GM10266 (cell line): ENCODE measurements around the gene INO80C.
"Not testable (repeated sequence)": the region's sequence is repeated elsewhere in the genome, so short reads cannot be mapped to it uniquely, and the experiment has no call there.

Experiments
- DNase-seq: peaks from one replicate; pipeline ENCODE4 v3.0.0; 2012; ENCODE audit errors: extremely low spot score
- TF ChIP-seq, protein P1 (sequence below): IDR thresholded peaks from 2 replicates; pipeline ENCODE4 v1.5.1; 2012; ENCODE audit warnings: mild to moderate bottlenecking, low read depth; ENCODE audit not compliant: control insufficient read depth, insufficient read depth; ENCODE audit errors: missing control alignments

The INO80C gene

DNA sequence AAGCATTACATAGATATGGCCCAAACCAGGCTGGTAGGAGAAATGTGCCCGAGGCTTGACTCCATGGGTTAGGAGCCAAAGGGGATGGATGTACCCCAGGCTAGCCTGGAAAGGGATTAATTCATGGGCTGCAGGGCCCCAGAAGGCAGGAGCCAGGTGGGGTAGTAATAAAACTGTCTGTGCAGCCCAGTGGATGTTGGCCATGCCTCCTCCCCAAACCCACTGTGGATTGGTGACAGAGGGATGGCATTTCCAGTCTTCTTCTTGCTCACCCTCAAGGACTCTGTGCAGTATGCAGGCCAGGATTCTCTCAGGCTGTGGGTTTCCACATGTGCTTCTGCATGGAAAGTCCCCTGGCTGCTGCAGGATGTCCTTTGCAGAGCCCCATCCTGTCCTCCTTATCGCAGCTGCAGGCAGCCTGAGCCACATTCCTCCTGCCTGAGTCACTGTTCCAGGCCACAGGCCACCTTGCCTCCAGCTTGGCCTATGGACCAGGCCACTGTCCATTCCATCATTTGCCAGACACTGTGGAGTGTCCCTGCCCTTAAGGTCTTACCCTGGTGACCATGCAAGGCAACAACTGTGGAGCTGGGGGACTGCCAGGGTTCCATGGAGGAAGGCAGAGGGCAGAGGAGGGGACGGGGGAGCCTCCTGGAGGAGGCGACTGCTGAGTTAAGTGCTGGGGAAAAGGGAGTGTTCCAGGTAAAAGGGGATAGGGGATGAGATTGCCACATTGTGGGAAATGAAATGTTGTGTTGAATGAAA, 38.9 kb downstream of the INO80C start:
- TF ChIP-seq, protein P1, sequence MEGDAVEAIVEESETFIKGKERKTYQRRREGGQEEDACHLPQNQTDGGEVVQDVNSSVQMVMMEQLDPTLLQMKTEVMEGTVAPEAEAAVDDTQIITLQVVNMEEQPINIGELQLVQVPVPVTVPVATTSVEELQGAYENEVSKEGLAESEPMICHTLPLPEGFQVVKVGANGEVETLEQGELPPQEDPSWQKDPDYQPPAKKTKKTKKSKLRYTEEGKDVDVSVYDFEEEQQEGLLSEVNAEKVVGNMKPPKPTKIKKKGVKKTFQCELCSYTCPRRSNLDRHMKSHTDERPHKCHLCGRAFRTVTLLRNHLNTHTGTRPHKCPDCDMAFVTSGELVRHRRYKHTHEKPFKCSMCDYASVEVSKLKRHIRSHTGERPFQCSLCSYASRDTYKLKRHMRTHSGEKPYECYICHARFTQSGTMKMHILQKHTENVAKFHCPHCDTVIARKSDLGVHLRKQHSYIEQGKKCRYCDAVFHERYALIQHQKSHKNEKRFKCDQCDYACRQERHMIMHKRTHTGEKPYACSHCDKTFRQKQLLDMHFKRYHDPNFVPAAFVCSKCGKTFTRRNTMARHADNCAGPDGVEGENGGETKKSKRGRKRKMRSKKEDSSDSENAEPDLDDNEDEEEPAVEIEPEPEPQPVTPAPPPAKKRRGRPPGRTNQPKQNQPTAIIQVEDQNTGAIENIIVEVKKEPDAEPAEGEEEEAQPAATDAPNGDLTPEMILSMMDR: no peak
- peak; percentile 32 for DNase-seq

DNA sequence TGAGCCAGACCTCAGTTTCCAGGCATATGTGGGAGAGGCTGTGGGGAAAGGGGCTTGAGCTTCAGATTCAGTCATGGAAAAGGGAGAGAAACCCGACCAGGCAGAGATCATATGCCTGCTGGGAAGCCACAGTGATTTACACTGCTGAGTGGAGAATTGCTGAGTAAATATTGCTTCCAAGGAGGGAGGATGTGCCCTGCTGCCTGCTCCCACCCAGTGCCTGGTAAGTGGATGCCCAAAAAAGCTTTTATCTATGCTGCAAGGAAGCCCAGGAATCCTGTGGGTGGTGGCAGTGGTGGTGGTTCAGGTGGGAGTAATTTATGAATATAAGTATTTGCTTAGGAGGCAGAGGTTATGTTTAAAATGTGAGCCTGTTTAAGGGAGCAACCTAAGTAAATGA, 39.5 kb downstream of the INO80C start:
- TF ChIP-seq, protein P1: no peak
- DNase-seq: no peak

DNA sequence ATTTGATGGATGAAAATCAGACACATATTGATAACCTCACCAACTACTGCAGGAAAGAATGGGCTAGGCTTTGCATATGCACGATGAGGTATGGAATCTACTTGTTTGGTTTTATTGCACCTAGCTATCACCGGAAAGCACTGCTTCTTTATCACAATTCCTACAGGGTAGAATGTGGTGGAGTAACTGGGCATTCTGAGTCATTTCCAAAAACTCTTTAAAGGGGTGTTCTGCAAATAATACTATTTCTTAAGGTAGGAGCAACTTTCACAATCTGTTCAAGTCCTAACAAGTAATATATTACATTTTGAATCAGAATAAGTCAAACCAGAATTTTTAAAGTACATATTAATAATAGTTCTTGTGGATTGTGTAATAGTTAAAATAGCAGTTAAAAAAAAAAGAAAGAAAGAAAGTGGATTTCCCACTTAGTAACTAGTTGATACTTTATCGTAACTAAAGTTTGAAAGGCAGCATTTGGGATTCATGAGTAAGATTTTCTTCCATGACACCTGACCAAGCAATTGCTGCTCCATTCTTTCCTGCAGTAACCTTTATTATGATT, 40.5 kb downstream of the INO80C start:
- TF ChIP-seq, protein P1: no peak

DNA sequence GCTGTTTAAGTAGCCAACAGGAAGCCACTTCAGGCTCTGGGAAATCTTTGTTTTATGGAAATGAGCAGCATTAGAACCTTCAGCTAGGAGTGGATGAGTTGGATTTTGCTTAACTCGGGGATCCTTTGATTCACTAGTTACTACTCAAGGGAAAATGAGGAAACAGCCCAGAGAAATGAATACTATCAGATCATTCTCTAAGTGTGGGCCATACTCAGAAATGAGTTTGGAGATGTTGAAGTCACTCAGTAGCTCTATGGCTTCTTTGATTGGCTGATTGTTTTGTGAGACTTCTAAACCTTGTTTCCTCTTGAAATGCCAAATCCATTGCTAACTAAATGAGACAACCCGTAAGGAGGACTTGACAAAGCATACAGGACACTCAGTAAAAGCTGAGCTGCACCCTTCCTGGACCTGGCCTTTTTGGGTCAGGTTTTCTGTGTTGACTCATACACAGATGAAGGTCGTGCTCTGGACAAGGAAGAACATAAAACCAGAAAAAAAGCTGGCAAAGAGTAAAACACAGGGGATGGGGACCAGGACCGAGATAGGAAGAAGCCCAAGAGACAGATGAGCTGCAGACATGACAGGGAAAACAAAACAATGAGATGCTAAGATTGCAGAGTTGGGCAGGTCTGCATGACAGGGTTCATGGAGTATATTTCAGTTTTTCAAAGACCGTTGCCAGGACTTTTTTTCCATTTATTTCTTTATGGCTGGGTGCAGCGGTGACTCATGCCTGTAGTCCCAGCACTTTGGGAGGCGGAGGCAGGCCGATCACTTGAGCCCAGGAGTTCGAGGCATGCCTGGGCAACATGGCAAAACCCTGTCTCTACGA, 41.6 kb downstream of the INO80C start:
- DNase-seq: no peak
- TF ChIP-seq, protein P1: no peak

More for the DNA sequence above, 40.5 kb downstream of the INO80C start:
- no peak for DNase-seq

DNA sequence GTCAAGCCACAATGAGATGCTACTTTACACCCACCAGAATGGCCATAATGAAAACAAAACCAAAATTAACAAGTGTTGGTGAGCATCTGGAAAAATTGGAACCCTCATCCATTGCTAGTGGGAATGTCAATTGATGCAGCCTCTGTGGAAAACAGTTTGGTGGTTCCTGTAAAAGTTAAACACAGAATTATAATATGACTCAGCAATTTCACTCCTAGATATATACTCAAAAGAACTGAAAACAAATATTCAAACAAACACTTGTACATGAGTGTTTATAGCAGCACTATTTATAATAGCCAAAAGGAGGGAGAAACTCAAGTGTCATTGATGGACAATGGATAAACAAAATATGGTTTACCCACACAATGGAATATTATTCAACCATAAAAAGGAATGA, 43.0 kb downstream of the INO80C start:
- TF ChIP-seq, protein P1: no peak
- no peak for DNase-seq

DNA sequence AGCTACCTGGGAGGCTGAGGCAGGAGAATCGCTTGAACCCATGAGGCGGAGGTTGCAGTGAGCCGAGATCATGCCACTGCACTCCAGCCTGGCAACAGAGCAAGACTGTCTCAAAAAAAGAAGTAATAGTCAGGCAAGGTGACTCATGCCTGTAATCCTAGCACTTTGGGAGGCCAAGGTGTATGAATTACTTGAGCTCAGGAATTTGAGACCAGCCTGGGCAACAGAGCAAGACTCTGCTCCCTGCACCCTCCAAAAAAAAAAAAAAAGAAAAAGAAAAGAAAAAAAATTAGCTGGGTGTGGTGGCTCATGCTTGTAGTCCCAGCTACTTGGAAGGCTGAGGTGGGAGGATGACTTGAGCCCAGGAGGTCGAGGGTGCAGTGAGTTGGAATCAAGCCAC, 44.7 kb downstream of the INO80C start:
- not testable (repeated sequence) for DNase-seq

DNA sequence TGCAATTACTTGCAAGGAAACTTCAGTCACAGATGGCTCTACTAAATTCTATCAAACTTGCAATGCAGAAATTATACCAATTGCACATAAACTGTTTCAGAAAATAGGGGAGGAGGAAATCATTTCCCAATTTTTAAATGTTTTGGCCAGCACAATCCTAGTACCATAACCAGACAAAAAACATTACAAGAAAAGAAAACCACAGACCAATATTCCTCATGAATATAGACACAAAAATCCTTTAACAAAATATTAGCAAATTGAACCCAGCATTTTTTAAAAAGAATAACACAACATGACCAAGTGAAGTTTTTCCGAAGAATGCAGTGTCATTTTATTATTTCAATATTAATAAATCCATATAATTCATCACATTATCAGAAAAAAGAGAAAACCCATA, 45.8 kb downstream of the INO80C start:
- DNase-seq: no peak
- TF ChIP-seq, protein P1: no peak
